ENCODE measurements around the gene SERPINA12.

DNA sequence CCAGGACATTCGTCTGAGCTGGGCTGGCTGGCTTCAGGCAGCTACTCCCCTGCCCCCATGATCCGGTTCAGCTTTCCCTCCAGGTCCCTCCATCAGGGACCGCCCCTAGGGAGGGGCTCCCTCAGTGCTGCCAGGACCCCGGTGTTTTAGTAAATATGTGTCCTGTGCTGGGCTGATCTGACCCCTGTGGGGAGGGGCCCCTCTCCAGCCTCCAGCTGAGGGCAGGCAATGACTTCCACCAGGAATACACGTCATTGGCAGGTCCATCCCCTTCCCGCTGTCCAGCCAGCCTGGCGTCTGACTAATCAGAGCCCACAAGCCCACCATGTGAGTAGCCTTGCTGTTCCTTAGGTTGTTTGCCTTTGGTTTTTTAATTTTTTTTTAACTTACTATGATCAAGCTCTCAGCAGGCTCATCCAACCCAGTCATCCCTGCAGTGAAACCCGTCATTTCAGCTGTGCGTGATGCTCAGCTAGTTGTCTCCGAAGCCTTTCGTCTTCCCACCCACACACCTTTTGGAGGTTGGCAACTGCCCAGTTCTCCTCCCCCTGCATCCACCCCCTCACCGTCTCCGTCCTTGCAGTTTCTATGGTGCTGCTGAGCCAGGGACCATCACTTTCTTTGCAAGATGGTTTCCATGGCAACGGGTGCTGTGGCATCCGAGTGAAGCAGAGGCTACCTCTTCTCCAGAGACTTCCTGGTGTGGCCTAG is 36.0 kb upstream of the SERPINA12 start:
- TF ChIP-seq, protein P1, sequence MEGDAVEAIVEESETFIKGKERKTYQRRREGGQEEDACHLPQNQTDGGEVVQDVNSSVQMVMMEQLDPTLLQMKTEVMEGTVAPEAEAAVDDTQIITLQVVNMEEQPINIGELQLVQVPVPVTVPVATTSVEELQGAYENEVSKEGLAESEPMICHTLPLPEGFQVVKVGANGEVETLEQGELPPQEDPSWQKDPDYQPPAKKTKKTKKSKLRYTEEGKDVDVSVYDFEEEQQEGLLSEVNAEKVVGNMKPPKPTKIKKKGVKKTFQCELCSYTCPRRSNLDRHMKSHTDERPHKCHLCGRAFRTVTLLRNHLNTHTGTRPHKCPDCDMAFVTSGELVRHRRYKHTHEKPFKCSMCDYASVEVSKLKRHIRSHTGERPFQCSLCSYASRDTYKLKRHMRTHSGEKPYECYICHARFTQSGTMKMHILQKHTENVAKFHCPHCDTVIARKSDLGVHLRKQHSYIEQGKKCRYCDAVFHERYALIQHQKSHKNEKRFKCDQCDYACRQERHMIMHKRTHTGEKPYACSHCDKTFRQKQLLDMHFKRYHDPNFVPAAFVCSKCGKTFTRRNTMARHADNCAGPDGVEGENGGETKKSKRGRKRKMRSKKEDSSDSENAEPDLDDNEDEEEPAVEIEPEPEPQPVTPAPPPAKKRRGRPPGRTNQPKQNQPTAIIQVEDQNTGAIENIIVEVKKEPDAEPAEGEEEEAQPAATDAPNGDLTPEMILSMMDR (IDR thresholded peaks at IDR 0.05): no peak
- no peak for TF ChIP-seq POLR2A (IDR thresholded peaks at IDR 0.05)
- no peak for TF ChIP-seq POLR2AphosphoS5 (IDR thresholded peaks at IDR 0.05)
- no peak for TF ChIP-seq EP300 (IDR thresholded peaks at IDR 0.05; ENCODE audit: low read depth)

Data from transverse colon (tissue), 4 donors.